Embryonic facial prominence (tissue), 1 donor: ENCODE data around the gene CLDN15.
A peak's percentile ranks its signal among the peaks of the same experiment; 100 is the strongest.
"Not testable (repeated sequence)": the region's sequence is repeated elsewhere in the genome, so short reads cannot be mapped to it uniquely, and the experiment has no call there.

ENCODE experiments used
- DNase-seq: peaks from one replicate; pipeline ENCODE4 v3.0.0-alpha.2; 2016; ENCODE audit errors: extremely low spot score

The CLDN15 gene, protein sequence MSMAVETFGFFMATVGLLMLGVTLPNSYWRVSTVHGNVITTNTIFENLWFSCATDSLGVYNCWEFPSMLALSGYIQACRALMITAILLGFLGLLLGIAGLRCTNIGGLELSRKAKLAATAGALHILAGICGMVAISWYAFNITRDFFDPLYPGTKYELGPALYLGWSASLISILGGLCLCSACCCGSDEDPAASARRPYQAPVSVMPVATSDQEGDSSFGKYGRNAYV

DNA sequence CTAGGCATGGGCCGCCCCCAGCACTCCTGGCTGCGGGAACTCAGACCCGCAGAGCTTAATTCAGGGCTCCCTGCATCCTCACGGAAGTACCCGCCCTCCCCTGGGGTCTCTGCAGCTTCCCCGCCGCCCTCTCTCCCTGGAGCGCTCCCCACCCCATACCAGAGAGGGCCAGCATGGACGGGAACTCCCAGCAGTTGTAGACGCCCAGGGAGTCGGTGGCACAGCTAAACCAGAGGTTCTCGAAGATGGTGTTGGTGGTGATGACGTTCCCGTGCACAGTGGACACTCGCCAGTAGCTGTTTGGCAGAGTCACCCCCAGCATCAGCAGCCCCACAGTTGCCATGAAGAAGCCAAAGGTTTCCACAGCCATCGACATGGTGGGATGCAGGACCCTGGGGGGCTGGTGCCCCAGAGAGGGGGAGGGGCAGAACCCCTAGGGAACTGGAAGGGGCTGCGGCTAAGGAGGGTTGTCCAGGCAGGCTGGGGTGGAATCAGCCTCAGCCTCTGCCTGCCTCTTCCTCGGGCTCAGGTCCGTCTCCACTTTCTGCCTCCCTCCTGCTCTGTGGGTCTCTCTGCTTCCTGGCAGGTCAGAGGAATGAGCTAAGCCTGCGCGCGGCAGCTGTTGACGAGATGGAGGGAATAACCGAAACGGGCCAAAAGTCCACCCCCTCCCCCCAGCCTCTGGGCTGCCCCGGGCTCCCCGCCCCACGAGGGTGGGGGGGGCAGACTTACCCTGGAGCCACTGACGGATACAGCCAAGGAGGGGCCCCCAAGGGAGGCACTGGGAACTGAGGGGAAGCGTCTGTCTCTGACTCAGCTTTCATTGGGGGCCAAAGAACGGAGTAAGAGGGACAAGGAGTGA is at the start of gene CLDN15:
CLDN15 (minus strand) TSS at position 597 of the 862 bp plus-strand sequence; CDS start at position 376, 221 bp downstream.
- DNase-seq, result no peak

DNA sequence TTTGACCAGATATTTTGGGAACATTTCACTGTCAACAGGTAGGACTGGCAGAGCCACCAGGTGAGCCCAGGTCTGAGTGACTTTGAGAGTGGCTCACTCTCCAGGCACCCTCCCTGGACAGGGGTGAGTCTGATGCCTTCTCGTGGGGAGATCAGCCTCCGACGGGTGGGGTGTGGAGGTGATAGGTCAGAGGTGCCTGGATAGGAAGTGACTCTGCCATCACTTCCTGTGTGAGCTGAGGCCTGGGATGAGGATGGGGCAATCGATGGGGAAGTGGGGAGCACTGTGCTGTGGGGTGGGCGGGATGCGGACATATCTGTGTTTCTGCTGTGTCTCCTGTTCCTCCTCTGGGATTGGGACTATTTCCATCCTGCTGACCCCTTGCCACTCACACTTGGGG is 49.4 kb upstream of the CLDN15 start:
- no peak for DNase-seq

DNA sequence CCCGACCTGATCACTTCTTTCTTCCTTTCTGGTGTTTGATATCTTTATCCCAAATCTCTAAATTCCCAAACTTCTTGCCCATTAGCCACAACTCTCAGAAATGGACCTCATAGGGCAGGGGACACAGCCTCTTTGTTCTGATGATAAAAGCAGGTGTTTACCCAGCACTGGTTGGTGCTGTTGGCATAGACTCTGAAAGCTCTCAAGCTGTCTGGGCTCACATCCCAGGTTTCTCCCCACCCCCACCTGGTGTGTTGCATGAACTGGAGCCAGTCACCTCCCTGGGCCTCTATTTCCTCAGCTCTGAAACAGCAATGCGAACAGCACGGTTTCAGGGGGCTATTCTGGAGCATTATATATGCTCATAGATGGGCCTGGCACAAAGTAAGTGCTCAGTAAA is 48.3 kb upstream of the CLDN15 start:
- DNase-seq, result not testable (repeated sequence)

DNA sequence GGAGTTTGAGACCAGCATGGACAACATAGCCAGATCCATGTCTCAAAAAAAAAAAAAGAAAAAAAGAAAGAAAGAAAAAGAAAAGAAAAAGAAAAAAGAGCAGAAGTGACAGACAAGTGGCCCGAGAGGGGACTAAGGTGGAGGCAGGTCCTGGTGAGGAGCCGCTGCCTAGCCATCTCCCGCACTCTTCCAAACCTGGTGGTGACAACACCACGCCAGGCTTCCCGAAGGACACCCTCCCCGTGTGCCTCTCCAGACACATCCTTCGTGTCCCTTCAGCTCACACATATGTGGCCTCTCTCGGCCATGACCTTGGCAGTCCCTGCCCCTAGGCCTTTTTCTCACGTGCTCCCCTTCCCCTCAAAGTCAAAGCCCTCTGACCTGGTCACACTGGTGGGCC is 47.6 kb upstream of the CLDN15 start:
- no peak for DNase-seq

DNA sequence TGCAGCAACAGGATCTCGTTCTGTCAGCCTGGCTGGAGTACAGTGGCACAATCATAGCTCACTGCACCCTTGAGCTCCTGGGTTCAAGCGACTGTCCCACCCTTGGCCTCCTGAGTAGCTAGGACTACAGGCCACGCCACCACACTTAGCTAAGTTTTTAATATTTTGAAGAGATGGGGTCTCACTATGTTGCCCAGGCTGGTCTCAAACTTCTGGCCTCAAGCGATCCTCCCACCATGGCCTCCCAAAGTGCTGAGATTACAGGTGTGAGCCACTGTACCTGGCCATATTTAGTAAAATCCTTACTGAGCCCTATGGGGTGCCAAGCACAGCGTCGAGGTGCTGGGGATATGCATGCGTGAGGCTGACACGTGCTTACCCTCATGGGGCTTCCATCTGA is 43.3 kb upstream of the CLDN15 start:
- DNase-seq, result not testable (repeated sequence)

DNA sequence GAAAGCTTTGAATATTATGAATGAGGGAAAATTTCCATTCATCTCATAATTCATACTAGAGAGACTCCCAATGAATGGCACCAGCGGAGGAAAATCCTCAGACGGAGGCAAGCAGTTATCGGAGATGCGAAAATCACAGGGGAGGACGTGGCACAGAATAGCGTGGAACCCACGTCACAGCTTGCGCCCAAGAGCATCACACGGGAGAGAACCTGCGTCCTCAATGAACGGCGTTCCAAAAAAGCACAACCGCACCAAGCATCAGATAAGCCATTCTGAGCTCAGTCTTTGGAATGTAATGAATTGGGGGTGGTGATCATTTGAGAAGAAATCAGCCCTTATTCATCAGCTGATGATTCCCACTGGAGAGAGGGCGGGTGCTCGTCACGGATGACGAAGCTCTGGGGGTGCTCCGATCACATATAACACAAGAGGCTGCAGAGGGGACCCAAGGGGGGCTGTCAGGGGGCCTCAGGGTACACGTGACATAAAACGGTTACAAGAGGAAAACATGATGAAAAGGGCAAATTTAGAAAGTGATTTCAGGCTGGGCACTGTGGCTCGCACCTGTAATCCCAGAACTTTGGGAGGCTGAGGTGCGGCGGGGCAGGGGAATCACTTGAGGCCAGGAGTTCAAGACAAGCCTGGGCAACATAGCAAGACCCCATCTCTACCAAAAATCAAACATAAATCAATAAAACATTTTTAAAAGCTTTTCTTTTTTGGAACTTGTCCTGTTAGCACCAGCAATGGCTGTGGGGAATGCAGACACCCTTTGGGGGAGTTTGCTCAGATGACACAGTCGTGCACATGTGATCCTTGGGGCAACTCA is 41.1 kb upstream of the CLDN15 start:
- DNase-seq, result no peak

DNA sequence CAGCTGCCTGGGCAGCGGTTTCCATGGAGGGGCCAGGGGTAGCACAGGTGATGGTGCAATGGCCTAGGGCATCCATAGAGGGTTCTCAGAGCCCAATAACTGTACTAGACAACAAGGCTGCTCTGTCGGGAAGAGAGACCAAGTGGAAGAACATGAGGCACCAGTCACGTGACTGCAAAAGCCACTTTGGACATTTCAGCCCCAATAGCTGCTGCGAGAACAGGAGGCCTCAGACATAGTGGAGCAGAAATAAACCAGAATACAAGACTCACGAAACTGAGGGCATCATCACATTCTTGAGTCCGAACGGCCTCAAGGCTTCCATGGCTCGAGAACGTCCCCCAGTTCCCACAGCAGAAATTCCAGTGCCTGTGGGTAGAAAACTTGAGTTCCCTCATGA is 39.6 kb upstream of the CLDN15 start:
- DNase-seq, result no peak

DNA sequence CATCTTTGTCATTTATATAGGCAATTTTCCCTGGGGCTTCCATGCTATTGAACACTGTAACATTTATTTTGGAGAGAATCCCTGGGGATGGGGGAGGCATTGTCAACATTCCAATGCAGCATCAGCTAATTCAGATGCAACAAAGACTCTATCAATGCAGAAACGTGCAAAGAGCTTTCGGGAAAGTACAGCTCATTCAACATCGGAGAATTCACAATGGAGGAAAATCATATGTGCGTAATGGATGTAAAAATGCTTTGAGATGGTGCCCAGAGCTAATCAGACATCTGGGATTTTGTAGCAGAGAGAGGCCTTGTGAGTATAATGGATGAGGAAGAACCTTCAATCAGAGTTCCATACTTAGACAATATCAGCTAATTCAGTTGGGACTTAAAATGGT is 35.6 kb upstream of the CLDN15 start:
- no peak for DNase-seq

DNA sequence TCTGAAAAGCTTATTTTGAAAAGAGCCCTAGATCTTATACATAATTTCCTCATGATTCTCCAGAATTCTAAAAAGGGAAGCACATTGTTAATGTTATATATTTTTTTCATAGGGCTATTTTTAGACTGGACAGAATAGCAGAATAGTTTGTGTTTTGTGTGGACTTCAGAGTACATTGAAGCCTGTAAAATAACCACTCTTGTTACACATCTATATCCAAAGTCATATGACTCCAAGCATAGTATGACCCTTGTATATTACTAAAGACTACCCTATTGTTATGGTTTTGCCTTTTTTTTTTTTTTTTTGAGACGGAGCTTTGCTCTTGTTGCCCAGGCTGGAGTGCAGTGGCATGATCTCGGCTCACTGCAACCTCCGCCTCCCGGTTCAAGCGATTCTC is 33.4 kb upstream of the CLDN15 start:
- no peak for DNase-seq

DNA sequence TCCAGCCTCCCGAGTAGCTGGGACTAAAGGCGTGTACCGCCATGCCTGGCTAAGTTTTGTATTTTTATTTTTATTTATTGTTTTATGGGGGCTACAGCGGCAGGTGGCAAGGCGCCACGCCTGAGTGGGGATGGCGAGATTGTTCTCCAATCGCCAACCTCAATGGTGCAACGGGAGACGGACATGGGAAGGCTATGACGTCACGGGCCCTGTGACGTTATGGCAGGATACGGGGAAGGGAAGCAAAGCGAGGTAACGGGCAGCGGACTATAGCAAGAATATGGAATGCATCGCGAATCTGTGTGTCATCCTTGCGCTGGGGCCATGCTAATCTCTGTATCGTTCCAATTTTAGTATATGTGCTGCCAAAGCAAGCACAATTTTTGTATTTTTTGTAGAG is 32.1 kb upstream of the CLDN15 start:
- no peak for DNase-seq

DNA sequence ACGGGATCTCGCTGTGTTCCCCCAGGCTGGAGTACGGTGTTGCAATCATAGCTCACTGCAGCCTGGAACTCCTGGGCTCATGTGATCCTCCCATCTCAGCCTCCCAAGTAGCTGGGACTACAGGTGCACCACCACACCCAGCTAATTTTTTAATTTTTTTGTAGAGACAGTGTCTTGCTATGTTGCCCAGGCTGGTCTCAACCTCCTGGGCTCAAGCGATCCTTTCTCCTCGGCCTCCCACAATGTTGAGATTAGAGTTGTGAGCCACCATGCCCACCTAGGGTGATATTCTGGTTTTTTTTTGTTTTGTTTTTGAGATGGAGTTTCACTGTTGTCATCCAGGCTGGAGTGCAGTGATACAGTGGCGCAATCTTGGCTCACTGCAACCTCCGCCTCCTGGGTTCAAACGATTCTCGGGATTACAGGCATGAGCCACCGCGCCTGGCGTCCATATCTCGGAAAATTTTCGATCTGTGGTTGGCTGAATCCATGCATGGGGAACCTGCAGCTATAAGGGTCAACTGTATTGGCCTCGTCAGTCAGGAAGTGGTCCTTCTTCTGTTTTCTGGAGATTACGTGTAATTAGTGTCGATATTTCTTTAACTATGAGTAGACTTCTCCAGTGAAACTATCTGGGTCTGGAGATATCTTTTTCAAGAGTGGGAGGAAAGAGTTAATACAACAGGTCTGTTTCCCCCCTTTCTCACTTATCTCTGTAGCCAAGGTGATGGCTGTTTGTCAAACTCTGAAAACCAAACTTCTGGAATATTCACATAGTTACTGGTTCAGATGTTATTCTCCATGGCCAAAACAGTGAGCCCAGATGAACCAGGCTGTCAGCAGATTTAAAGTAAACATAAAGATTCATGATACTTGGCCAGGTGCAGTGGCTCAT is 28.3 kb upstream of the CLDN15 start:
- no peak for DNase-seq

DNA sequence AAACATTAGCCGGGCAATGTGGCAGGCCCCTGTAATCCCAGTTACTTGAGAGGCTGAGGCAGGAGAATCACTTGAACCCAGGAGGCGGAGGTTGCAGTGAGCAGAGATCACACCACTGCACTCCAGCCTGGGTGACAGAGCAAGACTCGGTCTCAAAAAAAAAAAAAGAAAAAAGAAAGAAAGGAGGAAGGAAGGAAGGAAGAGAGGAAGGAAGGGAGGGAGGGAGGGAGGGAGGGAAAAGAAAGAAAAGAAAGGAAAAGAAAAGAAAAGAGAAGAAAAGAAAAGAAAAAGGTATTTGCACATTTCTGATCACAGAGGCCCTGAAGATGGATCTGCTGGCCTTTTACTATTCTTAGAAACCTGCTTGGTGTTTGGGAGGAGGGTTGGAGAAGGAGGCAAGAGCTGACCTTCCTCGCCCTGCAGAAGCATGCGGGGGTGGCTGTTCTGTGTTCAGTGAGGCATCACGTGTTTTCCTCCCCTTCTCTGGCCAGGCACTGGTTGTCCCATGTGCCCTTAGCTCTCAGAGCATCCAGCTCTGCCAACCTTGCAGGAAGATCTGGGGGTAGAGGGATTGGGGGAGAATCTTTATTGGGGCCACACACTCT is 26.6 kb upstream of the CLDN15 start:
- DNase-seq, result not testable (repeated sequence)

DNA sequence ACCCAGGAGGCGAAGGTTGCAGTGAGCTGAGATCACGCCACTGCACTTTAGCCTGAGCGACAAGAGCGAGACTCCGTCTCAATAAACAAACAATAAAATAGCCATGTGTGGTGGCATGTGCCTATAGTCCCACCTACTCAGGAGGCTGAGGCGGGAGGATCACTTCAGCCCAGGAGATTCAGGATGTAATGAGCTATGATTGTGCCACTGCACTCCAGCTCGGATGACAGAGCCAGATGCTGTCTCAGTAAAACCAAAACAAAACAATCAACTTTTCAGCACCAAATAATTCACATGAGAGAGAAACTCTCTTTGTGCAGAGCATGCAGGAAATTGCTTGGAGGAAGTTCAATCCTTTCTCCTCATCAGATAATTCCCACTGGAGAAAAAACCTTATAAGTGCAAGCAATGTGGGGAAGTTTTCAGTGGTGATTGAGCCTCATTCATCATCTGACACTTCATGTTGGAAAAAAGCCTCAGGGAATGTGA is 20.7 kb upstream of the CLDN15 start:
- no peak for DNase-seq

DNA sequence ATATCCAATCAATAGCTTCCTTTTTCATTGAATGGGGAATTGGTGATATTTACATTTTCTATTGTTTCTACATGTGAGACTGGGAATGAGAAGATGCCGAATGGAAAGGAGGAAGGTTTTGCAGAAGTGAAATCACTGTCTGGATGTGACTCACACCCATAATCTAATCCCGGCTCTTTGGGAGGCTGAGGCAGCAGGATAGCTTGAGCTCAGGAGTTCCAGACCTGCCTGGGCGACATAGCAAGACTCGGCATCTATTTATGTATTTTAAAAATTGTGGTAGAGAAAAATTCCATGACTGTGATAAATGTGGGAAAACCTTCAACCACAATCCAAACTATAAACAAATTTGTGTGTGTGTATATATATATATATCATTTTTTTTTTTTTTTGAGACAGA is 18.2 kb upstream of the CLDN15 start:
- DNase-seq, result no peak

DNA sequence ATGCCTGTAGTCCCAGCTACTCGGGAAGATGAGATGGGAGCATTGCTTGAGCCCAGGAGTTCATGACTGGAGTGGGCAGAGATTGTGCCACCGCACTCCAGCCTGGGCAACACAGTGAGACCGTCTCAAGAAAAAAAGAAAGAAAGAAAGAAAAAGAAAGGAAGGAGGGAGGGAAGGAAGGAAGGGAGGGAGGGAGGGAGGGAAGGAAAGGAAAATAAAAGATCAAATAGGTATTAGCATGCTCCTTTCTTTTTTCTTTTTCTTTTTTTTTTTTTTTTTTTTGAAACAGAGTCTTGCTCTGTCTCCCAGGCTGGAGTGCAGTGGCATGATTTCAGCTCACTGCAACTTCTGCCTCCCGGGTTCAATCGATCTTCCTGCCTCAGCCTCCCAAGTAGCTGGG is 15.6 kb upstream of the CLDN15 start:
- DNase-seq, result not testable (repeated sequence)

DNA sequence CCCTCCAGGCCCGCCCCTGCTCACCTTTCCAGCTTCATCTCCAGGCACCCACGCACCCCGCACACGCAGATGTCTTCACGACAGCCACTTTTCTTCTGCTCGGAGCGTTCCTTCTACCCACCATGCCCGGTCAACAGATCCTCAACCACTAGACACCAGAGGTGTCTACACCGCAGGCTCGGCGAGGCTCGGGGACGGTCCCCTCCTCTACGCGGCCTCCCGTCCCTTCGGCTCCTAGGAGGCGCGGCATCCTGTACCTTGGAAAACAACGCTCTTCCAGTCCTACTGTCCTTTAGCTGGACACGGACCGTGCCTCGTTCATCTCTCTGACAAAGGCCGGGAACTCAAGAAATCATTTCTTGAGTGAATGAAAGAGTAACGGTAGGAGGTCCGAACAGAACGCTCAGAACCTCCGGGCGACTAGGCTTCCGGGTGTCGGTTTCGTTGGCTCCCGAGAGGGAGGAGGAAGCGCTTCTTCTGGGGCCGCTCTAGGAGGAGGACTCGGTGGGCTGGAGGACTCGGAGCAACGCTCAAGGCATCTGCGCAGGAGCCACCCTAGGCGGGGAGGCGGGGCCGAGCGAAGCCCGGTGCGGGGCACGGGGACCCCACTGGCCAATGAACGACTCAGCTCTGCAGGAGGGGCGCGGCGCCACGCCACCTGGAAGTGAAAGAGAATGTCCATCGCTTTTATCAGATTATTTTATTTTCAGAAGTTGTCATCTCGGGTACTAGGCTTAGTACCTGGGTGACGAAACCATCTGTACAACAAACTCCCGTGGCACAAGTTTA is 14.5 kb upstream of the CLDN15 start:
- DNase-seq, result peak; percentile 93

DNA sequence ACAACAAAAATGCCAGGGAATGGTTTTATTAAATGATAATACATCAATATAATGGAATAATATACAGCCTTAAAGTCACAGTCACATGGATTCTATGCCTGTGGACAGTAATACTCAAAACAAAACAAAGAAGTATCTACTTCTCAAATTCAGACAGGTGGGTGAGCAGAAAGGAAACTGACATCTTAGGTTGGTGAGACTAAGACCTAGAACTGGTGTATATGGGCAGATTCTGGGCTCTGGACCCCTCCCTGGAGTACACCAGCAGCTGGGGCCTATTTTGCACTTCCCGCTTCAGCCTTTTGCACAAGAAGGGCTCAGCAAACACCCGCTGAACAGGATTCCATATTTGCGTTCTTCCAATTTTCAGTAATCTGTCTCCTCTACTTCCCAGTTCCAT is 12.7 kb upstream of the CLDN15 start:
- no peak for DNase-seq

DNA sequence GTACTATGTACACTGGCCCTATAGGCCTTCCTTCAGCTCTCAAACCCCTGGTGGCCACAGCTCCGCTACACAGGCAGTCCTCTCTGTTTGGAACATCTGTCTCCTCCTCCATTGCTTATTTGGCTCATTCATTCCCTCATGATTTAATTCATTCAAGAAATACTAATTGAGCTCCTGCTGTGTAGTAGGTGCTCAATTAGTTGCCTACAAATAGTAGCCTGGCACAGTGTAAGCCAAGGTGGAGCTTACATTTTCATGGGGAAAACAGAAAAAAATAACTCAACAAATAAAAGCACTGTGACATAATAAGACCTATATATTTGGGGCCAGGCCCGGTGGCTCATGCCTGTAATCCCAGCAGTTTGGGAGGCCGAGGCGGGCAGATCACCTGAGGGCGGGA is 10.7 kb upstream of the CLDN15 start:
- DNase-seq, result no peak

DNA sequence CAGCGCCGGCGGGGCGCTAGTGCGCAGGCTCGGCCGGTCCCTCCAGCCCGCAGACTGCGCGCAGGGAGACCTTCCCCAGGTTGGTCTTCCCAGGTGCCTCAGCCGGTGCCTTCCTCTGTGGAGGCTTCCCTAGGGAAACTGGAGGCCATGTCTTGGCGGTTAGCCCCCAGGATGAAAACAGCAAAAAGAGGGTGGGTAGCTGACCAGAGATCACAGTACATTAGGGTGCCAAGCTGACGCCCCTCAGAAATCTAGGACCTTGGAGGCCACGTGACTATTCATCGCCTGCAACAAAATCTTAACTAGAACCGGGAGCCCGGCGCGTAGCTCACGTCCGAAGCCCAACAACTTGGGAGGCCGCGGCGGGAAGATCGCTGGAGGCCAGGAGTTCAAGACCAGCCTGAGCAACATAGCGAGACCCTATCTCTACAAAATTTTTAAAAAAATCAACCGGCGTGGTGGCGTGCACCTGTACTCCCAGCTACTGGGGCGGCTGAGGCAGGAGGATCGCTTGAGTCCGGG is 7.6 kb upstream of the CLDN15 start:
- no peak for DNase-seq
